Caco-2 (cell line): ENCODE data around the gene FAM186B. TPM values are rescaled to one million over a fixed set of nuclear protein-coding genes. Genes with fewer than 3 reads are reported as not detected.

Experiments
- BruUV-seq: library from RNA; stranded (reverse); fragments of 400-500 nt; replicated peaks from 2 replicates; lab custom pipeline; 2021; lab: Mats Ljungman, UMichigan
- CTCF ChIA-PET: fragments of 300-600 bp; sonication (Branson Sonifier 250); formaldehyde crosslinking; loops from one replicate; lab custom pipeline; 2022; ENCODE audit warnings: antibody characterized with exemption; lab: Charles Lee
- POLR2A ChIA-PET: fragments of 300-600 bp; sonication (Branson Sonifier 250); formaldehyde crosslinking; loops from one replicate; lab custom pipeline; 2022; ENCODE audit warnings: antibody characterized with exemption; lab: Charles Lee
- DNase-seq, 2 experiments: peaks; one replicate each; pipeline versions ENCODE4 v3.0.0 to v3.0.0-alpha.2; 2020 to 2022
- H3K27me3 ChIP-seq: replicated peaks from 2 replicates; pipeline ENCODE4 v1.6.0; 2011; ENCODE audit warnings: low read length; ENCODE audit not compliant: control insufficient read depth, insufficient read depth
- H3K36me3 ChIP-seq: 2 replicates; pipeline ENCODE4 v1.5.1; 2011; ENCODE audit warnings: low read length; ENCODE audit not compliant: control insufficient read depth, insufficient read depth
- H3K4me1 ChIP-seq: fragments of 250-450 bp; sonication (Bioruptor Pico); 2 replicates; pipeline ENCODE4 v1.5.1; 2020; ENCODE audit warnings: mild to moderate bottlenecking
- H3K4me3 ChIP-seq: 2 replicates; pipeline ENCODE4 v1.5.1; 2011; ENCODE audit warnings: low read depth, mild to moderate bottlenecking, control low read depth, low read length
- H3K9me3 ChIP-seq: fragments of 250-450 bp; sonication (Bioruptor Pico); 2 replicates; pipeline ENCODE4 v1.5.1; 2020; ENCODE audit warnings: mild to moderate bottlenecking, moderate library complexity
- H3K27ac Mint-ChIP-seq: one replicate; pipeline ENCODE4 v1.8.0; 2022; ENCODE audit warnings: mixed read lengths; ENCODE audit not compliant: unreplicated experiment
- H3K27me3 Mint-ChIP-seq: one replicate; pipeline ENCODE4 v1.8.0; 2022; ENCODE audit warnings: mixed read lengths; ENCODE audit not compliant: insufficient read depth, unreplicated experiment
- H3K36me3 Mint-ChIP-seq: one replicate; pipeline ENCODE4 v1.8.0; 2022; ENCODE audit warnings: mild to moderate bottlenecking, mixed read lengths; ENCODE audit not compliant: insufficient read depth, unreplicated experiment
- H3K4me1 Mint-ChIP-seq: one replicate; pipeline ENCODE4 v1.8.0; 2022; ENCODE audit warnings: low read depth, mixed read lengths; ENCODE audit not compliant: unreplicated experiment
- H3K4me3 Mint-ChIP-seq: one replicate; pipeline ENCODE4 v1.8.0; 2022; ENCODE audit warnings: mild to moderate bottlenecking, moderate library complexity, mixed read lengths; ENCODE audit not compliant: unreplicated experiment
- H3K9me3 Mint-ChIP-seq: one replicate; pipeline ENCODE4 v1.8.0; 2022; ENCODE audit warnings: mixed read lengths; ENCODE audit not compliant: unreplicated experiment
- CTCF ChIP-seq, 2 experiments: fragments of 200-600 bp in 1 of 2; IDR thresholded peaks; 1 replicate in 1 of 2; 2 replicates in 1 of 2; pipeline versions ENCODE4 v1.5.1 to v1.8.0; 2011 to 2022; ENCODE audit warnings: antibody characterized with exemption in 1 of 2, control low read depth in 1 of 2, inconsistent platforms in 1 of 2, low read depth in 1 of 2, low read length in 1 of 2, mild to moderate bottlenecking in 1 of 2, moderate library complexity in 1 of 2; ENCODE audit not compliant: insufficient read depth in 1 of 2, severe bottlenecking in 1 of 2, unreplicated experiment in 1 of 2
- intact Hi-C: fragments of 100-400 bp; cut with micrococcal nuclease; formaldehyde crosslinking; loops from one replicate; pipeline ENCODE4 v1.10.0; 2022; ENCODE audit not compliant: unreplicated experiment
- total RNA-seq: library from RNA; stranded (reverse); gene quantifications from 2 replicates; pipeline ENCODE4 v1.2.3, GENCODE V29; 2022

FAM186B gene
- total RNA-seq, 1 experiment from 2014 or later, result 2.2 TPM

GRCh38 chr12:49584591-49584990 lies 20.8 kb downstream of the FAM186B start:
- ChIA-PET CTCF (interaction anchor here (0.6 kb wide), 1 partner anchor 25 kb away, joined by 5 read pairs; no protein-coding TSS in a partner anchor), POLR2A (interaction anchor here (0.6 kb wide), 1 partner anchor 48 kb away, joined by 12 read pairs; no protein-coding TSS in a partner anchor)
- Mint-ChIP-seq H3K4me3 (no peak overlapping the region), H3K9me3 (no peaks in the 10 kb centered on the region), H3K27me3 (no peaks in the 10 kb centered on the region), H3K36me3 (peaks cover 27% of the 10 kb centered on the region), H3K4me1 (peaks cover 26% of the 10 kb centered on the region), H3K27ac (no peak overlapping the region)
- no peak for DNase-seq
- Histone ChIP-seq H3K27me3 (no peaks in the 10 kb centered on the region), H3K4me1 (peaks cover 30% of the 10 kb centered on the region), H3K36me3 (peaks cover 4% of the 10 kb centered on the region; the same call in 1 of the 2 replicates), H3K9me3 (no peaks in the 10 kb centered on the region), H3K4me3 (no peak overlapping the region)
- no peak for TF ChIP-seq CTCF (IDR thresholded peaks at IDR 0.05; ENCODE audit: insufficient read depth in 1 of 2, low read depth in 1 of 2, low read length in 1 of 2, severe bottlenecking in 1 of 2, unreplicated experiment in 1 of 2)
- no TSS peak for BruUV-seq
- intact Hi-C loops, result no loop called here

- Mint-ChIP-seq H3K4me1 (peaks cover 26% of the 10 kb centered on the region), H3K27me3 (no peaks in the 10 kb centered on the region), H3K4me3 (no peak overlapping the region), H3K27ac (no peak overlapping the region), H3K36me3 (peaks cover 24% of the 10 kb centered on the region), H3K9me3 (no peaks in the 10 kb centered on the region)
- no peak overlapping the region for H3K4me3 ChIP-seq
- CTCF ChIA-PET, result interaction anchor here (0.5 to 1.7 kb wide), 10 partner anchors 15 to 225 kb away, joined by 3 to 13 read pairs (median 4); partner anchors contain the start of genes MCRS1, PRPF40B and TMBIM6
- H3K36me3 ChIP-seq, result peaks cover 4% of the 10 kb centered on the region
- intact Hi-C loops, result no loop called here
- no peaks in the 10 kb centered on the region for H3K27me3 ChIP-seq
- POLR2A ChIA-PET, result interaction anchor here (0.6 to 1.0 kb wide), 3 partner anchors 16 to 157 kb away, joined by 3 to 4 read pairs (median 3); partner anchors contain the start of gene MCRS1
- no peak for DNase-seq
- peaks cover 30% of the 10 kb centered on the region for H3K4me1 ChIP-seq
- no TSS peak for BruUV-seq
- no peaks in the 10 kb centered on the region for H3K9me3 ChIP-seq
- TF ChIP-seq CTCF (IDR thresholded peaks at IDR 0.05; ENCODE audit: insufficient read depth in 1 of 2, low read depth in 1 of 2, low read length in 1 of 2, severe bottlenecking in 1 of 2, unreplicated experiment in 1 of 2), result no peak
Measured at GRCh38 chr12:49583366-49584094, 21.9 kb downstream of the FAM186B start.

GRCh38 chr12:49582850-49583249 lies 22.6 kb downstream of the FAM186B start:
- H3K27me3 ChIP-seq, result no peaks in the 10 kb centered on the region
- peak in 1 of 2 experiments; percentile 37 for DNase-seq
- peaks cover 4% of the 10 kb centered on the region for H3K36me3 ChIP-seq
- H3K4me1 Mint-ChIP-seq, result peaks cover 26% of the 10 kb centered on the region
- intact Hi-C loops, result no loop called here
- no peak for TF ChIP-seq CTCF (IDR thresholded peaks at IDR 0.05; ENCODE audit: insufficient read depth in 1 of 2, low read depth in 1 of 2, low read length in 1 of 2, severe bottlenecking in 1 of 2, unreplicated experiment in 1 of 2)
- POLR2A ChIA-PET, result interaction anchor here (0.6 to 1.0 kb wide), 3 partner anchors 15 to 158 kb away, joined by 3 to 4 read pairs (median 3); partner anchors contain the start of gene MCRS1
- H3K36me3 Mint-ChIP-seq, result peaks cover 24% of the 10 kb centered on the region
- peak overlapping the region; percentile 14 for H3K27ac Mint-ChIP-seq
- CTCF ChIA-PET, result interaction anchor here (0.5 to 1.7 kb wide), 10 partner anchors 14 to 264 kb away, joined by 3 to 13 read pairs (median 4); partner anchors contain the start of genes MCRS1, PRPF40B and TMBIM6
- no peaks in the 10 kb centered on the region for H3K27me3 Mint-ChIP-seq
- no TSS peak for BruUV-seq
- no peaks in the 10 kb centered on the region for H3K9me3 Mint-ChIP-seq
- no peaks in the 10 kb centered on the region for H3K9me3 ChIP-seq
- no peak overlapping the region for H3K4me3 Mint-ChIP-seq
- H3K4me1 ChIP-seq, result peaks cover 30% of the 10 kb centered on the region
- H3K4me3 ChIP-seq, result no peak overlapping the region
